ENCODE data around the gene IER5. TPM values are rescaled to one million over a fixed set of nuclear protein-coding genes. Genes with fewer than 3 reads are reported as not detected.

The IER5 gene
- total and polyA plus RNA-seq, 9 of the 15 experiments (the other 6 are each of a cell fraction or from before 2014, with no cell fraction given), result 2.4 to 32.1 (median 12.0) TPM

DNA sequence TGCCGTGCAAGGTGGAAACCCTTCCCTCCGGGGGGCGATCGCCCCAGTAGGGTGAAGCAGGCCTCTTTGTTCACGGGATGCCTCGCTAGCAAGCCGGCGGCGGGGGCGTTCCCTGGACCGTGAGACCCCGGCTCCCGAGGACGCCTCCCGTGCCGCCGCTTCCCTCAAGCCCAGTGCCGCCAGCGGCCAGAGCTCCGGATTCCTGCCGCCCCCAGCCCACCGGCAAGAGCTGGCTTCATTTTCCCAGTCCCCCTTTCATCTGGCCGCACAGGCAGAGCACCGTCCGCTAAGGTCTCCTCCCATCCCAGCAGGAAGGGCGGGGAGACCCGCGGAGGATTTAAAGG is 16.3 kb downstream of the IER5 start (continued):
- TF ChIP-seq NR0B1 (IDR thresholded peaks at IDR 0.05; ENCODE audit: partially characterized antibody) (no peak), DLX4 (CRISPR knock-in tag; IDR thresholded peaks at IDR 0.05) (no peak), HNRNPUL1 (IDR thresholded peaks at IDR 0.05; ENCODE audit: low read length) (no peak), ZNF280B (CRISPR knock-in tag; IDR thresholded peaks at IDR 0.05) (no peak), PURB (CRISPR knock-in tag; IDR thresholded peaks at IDR 0.05; ENCODE audit: low read depth) (no peak), MCM3 (IDR thresholded peaks at IDR 0.05) (no peak), E2F5 (CRISPR knock-in tag; IDR thresholded peaks at IDR 0.05) (no peak), DPF2 (IDR thresholded peaks at IDR 0.05) (peak; percentile 47; the same call in 1 of the 2 replicates), KAT7 (CRISPR knock-in tag; IDR thresholded peaks at IDR 0.05; ENCODE audit: borderline replicate concordance) (0 out of 2 replicates have a peak, but pooled peaks have one; percentile 2), CHCHD3 (CRISPR knock-in tag; IDR thresholded peaks at IDR 0.05) (no peak), HDAC8 (tag; IDR thresholded peaks at IDR 0.05) (0 out of 2 replicates have a peak, but pooled peaks have one; percentile 33), NR2F6 (CRISPR knock-in tag; IDR thresholded peaks at IDR 0.05) (peak; percentile 31; the same call in 1 of the 2 replicates), ZNF507 (tag; conservative IDR thresholded peaks at IDR 0.05) (no peak), FOXJ2 (tag; IDR thresholded peaks at IDR 0.05) (no peak), SMARCB1 (IDR thresholded peaks at IDR 0.05; ENCODE audit: insufficient read length, low read depth) (no peak), ZNF830 (CRISPR knock-in tag; IDR thresholded peaks at IDR 0.05) (no peak), POU5F1 (IDR thresholded peaks at IDR 0.05; ENCODE audit: borderline replicate concordance, low read depth, low read length, partially characterized antibody) (no peak), HMBOX1 (IDR thresholded peaks at IDR 0.05) (no peak), MAFK (IDR thresholded peaks at IDR 0.05; ENCODE audit: low read length) (no peak), POLR2A (conservative IDR thresholded peaks at IDR 0.05) (no peak), JUN (IDR thresholded peaks at IDR 0.05; ENCODE audit: borderline replicate concordance, low read depth, low read length) (no peak), JUN (CRISPR knock-in tag; IDR thresholded peaks at IDR 0.05; ENCODE audit: borderline replicate concordance) (no peak), GTF2E2 (tag; IDR thresholded peaks at IDR 0.05) (no peak), EHMT2 (IDR thresholded peaks at IDR 0.05) (no peak)
- TF ChIP-seq, protein P1, sequence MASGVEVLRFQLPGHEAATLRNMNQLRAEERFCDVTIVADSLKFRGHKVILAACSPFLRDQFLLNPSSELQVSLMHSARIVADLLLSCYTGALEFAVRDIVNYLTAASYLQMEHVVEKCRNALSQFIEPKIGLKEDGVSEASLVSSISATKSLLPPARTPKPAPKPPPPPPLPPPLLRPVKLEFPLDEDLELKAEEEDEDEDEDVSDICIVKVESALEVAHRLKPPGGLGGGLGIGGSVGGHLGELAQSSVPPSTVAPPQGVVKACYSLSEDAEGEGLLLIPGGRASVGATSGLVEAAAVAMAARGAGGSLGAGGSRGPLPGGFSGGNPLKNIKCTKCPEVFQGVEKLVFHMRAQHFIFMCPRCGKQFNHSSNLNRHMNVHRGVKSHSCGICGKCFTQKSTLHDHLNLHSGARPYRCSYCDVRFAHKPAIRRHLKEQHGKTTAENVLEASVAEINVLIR (CRISPR knock-in tag; IDR thresholded peaks at IDR 0.05), result no peak
- TF ChIP-seq, protein P2, sequence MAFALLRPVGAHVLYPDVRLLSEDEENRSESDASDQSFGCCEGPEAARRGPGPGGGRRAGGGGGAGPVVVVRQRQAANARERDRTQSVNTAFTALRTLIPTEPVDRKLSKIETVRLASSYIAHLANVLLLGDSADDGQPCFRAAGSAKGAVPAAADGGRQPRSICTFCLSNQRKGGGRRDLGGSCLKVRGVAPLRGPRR (CRISPR knock-in tag; IDR thresholded peaks at IDR 0.05), result 0 out of 2 replicates have a peak, but pooled peaks have one; percentile 14
